GM21360 (cell line): ENCODE measurements around the gene GAN.
"Not testable (repeated sequence)": the region's sequence is repeated elsewhere in the genome, so short reads cannot be mapped to it uniquely, and the experiment has no call there.

ENCODE experiments used
- ATAC-seq: cut with Tn5 transposase; IDR thresholded peaks from one replicate; pipeline ENCODE4 v1.9.1; 2021; ENCODE audit warnings: mild to moderate bottlenecking, moderate library complexity; ENCODE audit not compliant: unreplicated experiment

Gene GAN

GRCh38 chr16:81421536-81421935 is 106.8 kb downstream of the GAN start:
- ATAC-seq: no peak

- not testable (repeated sequence) for ATAC-seq
Measured at GRCh38 chr16:81422153-81422552, 107.4 kb downstream of the GAN start.

GRCh38 chr16:81424771-81425170 is 110.0 kb downstream of the GAN start:
- no peak for ATAC-seq

- ATAC-seq: no peak
Measured at GRCh38 chr16:81427219-81427618, 112.5 kb downstream of the GAN start.

- ATAC-seq: no peak
Measured at GRCh38 chr16:81429045-81429521, 114.3 kb downstream of the GAN start.

GRCh38 chr16:81431554-81432353 is 117.0 kb downstream of the GAN start:
- ATAC-seq: peak; percentile 15

GRCh38 chr16:81432937-81433557 is 118.3 kb downstream of the GAN start:
- no peak for ATAC-seq

- no peak for ATAC-seq
Measured at GRCh38 chr16:81435103-81435502, 120.3 kb downstream of the GAN start.

GRCh38 chr16:81435567-81435966 is 120.8 kb downstream of the GAN start:
- ATAC-seq: no peak

- ATAC-seq: no peak
Measured at GRCh38 chr16:81436386-81436785, 121.6 kb downstream of the GAN start.

- ATAC-seq: no peak
Measured at GRCh38 chr16:81437865-81438264, 123.1 kb downstream of the GAN start.
